Measurements from ENCODE around the gene KNSTRN.

The KNSTRN gene

DNA sequence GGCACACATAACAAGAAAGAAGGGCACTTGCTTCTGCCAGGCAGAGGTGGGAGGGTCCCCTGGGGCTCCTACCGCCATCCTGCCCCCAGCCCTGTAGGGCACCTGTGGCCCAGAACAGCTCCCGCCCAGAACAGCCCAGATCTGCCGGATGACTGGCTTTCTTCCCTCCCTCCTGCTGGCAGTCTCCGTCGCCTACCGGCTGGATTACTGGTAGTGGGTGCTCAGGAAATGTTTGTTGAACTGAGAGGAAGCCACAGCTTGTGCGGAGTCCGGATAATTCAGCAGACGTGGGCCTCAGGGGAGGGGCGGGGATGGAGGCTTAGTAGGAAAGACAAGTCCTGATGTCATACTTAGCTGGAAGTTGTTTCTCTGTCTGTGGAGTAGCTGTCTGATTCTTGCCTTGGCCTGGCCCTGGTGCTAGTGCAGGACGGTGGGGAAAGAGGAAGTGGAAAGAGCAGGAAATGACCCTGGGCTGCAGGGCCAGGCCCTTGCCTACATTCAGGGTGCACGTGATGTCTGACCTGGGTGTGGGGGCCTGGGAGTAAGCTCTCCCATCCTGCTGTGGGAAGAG lies 48.5 kb upstream of the KNSTRN start:
- peak; percentile 65 for TF ChIP-seq ZNF629 (tag by site-specific recombination; IDR thresholded peaks at IDR 0.05)
- 0 out of 2 replicates have a peak, but pooled peaks have one; percentile 8 for TF ChIP-seq SCRT1 (tag by site-specific recombination; IDR thresholded peaks at IDR 0.05; ENCODE audit: borderline replicate concordance)
- peak; percentile 38; the same call in 1 of the 2 replicates for TF ChIP-seq ZFHX2 (tag by site-specific recombination; conservative IDR thresholded peaks at IDR 0.05)
- peak; percentile 68 for TF ChIP-seq ZBTB8A (tag by site-specific recombination; IDR thresholded peaks at IDR 0.05)
- TF ChIP-seq EGR2 (tag by site-specific recombination; IDR thresholded peaks at IDR 0.05; ENCODE audit: low read depth) = peak; percentile 53
- TF ChIP-seq, protein P1, sequence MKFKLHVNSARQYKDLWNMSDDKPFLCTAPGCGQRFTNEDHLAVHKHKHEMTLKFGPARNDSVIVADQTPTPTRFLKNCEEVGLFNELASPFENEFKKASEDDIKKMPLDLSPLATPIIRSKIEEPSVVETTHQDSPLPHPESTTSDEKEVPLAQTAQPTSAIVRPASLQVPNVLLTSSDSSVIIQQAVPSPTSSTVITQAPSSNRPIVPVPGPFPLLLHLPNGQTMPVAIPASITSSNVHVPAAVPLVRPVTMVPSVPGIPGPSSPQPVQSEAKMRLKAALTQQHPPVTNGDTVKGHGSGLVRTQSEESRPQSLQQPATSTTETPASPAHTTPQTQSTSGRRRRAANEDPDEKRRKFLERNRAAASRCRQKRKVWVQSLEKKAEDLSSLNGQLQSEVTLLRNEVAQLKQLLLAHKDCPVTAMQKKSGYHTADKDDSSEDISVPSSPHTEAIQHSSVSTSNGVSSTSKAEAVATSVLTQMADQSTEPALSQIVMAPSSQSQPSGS (tag by site-specific recombination; IDR thresholded peaks at IDR 0.05; ENCODE audit: low read depth) = peak; percentile 31; the same call in 1 of the 2 replicates
- TF ChIP-seq KLF8 (tag by site-specific recombination; IDR thresholded peaks at IDR 0.05) = no peak
- TF ChIP-seq ZBTB21 (tag by site-specific recombination; IDR thresholded peaks at IDR 0.05) = no peak
- peak; percentile 41 for TF ChIP-seq SP2 (tag by site-specific recombination; IDR thresholded peaks at IDR 0.05)
- TF ChIP-seq ZNF335 (tag by site-specific recombination; conservative IDR thresholded peaks at IDR 0.05) = 0 out of 2 replicates have a peak, but pooled peaks have one; percentile 13
- TF ChIP-seq ZIC2 (tag by site-specific recombination; IDR thresholded peaks at IDR 0.05) = peak; percentile 87
- peak; percentile 96 for TF ChIP-seq ZNF394 (tag by site-specific recombination; IDR thresholded peaks at IDR 0.05; ENCODE audit: borderline replicate concordance)
- TF ChIP-seq, protein P2, sequence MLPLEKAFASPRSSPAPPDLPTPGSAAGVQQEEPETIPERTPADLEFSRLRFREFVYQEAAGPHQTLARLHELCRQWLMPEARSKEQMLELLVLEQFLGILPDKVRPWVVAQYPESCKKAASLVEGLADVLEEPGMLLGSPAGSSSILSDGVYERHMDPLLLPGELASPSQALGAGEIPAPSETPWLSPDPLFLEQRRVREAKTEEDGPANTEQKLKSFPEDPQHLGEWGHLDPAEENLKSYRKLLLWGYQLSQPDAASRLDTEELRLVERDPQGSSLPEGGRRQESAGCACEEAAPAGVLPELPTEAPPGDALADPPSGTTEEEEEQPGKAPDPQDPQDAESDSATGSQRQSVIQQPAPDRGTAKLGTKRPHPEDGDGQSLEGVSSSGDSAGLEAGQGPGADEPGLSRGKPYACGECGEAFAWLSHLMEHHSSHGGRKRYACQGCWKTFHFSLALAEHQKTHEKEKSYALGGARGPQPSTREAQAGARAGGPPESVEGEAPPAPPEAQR (tag by site-specific recombination; IDR thresholded peaks at IDR 0.05) = no peak
- TF ChIP-seq OSR2 (tag by site-specific recombination; IDR thresholded peaks at IDR 0.05) = peak; percentile 75
- TF ChIP-seq ZNF23 (tag by site-specific recombination; IDR thresholded peaks at IDR 0.05; ENCODE audit: borderline replicate concordance) = no peak
- no peak for TF ChIP-seq ZNF514 (tag by site-specific recombination; IDR thresholded peaks at IDR 0.05)
- TF ChIP-seq ZNF341 (tag by site-specific recombination; IDR thresholded peaks at IDR 0.05; ENCODE audit: low read depth) = peak; percentile 56
- peak; percentile 80 for TF ChIP-seq SCRT2 (tag by site-specific recombination; IDR thresholded peaks at IDR 0.05)
- no peak for TF ChIP-seq MEIS1 (CRISPR knock-in tag; IDR thresholded peaks at IDR 0.05; ENCODE audit: borderline replicate concordance)
- TF ChIP-seq, protein P3, sequence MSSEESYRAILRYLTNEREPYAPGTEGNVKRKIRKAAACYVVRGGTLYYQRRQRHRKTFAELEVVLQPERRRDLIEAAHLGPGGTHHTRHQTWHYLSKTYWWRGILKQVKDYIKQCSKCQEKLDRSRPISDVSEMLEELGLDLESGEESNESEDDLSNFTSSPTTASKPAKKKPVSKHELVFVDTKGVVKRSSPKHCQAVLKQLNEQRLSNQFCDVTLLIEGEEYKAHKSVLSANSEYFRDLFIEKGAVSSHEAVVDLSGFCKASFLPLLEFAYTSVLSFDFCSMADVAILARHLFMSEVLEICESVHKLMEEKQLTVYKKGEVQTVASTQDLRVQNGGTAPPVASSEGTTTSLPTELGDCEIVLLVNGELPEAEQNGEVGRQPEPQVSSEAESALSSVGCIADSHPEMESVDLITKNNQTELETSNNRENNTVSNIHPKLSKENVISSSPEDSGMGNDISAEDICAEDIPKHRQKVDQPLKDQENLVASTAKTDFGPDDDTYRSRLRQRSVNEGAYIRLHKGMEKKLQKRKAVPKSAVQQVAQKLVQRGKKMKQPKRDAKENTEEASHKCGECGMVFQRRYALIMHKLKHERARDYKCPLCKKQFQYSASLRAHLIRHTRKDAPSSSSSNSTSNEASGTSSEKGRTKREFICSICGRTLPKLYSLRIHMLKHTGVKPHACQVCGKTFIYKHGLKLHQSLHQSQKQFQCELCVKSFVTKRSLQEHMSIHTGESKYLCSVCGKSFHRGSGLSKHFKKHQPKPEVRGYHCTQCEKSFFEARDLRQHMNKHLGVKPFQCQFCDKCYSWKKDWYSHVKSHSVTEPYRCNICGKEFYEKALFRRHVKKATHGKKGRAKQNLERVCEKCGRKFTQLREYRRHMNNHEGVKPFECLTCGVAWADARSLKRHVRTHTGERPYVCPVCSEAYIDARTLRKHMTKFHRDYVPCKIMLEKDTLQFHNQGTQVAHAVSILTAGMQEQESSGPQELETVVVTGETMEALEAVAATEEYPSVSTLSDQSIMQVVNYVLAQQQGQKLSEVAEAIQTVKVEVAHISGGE (tag by site-specific recombination; conservative IDR thresholded peaks at IDR 0.05; ENCODE audit: low read depth) = no peak
- TF ChIP-seq ZNF600 (tag by site-specific recombination; IDR thresholded peaks at IDR 0.05) = peak; percentile 81
- no peak for TF ChIP-seq ZNF223 (tag by site-specific recombination; IDR thresholded peaks at IDR 0.05)
- POLR2A ChIA-PET = interaction anchor here (0.6 to 1.4 kb wide), 4 partner anchors 8 to 95 kb away, joined by 4 to 5 read pairs (median 4); partner anchors contain the start of gene INAFM2
- CTCF ChIA-PET = interaction anchor here (1.2 to 2.2 kb wide), 5 partner anchors 9 to 20 kb away, joined by 3 to 7 read pairs (median 4); no protein-coding TSS in a partner anchor
- Histone ChIP-seq H3K4me1 (ENCODE audit: control insufficient read depth, insufficient read depth, low read length) (no peaks in the 10 kb centered on the region; the same call in 1 of the 2 replicates), H3K36me3 (ENCODE audit: control insufficient read depth in 2 of 2, insufficient read depth in 1 of 2, low read length in 2 of 2) (no peaks in the 10 kb centered on the region), H3K27ac (ENCODE audit: extremely low read depth, low read depth, low read length) (peak overlapping the region; percentile 19; the same call in 1 of the 2 replicates), H3K4me3 (ENCODE audit: low read depth, low read length) (no peak overlapping the region), H3K9me3 (ENCODE audit: control insufficient read depth, insufficient read depth, low read depth, low read length) (no peaks in the 10 kb centered on the region)
